BJ (cell line): ENCODE results near the gene PDLIM7. TPM values are rescaled to one million over a fixed set of nuclear protein-coding genes. Genes with fewer than 3 reads are reported as not detected.

Source experiments
- CTCF ChIA-PET: fragments of 350-600 bp; formaldehyde crosslinking; extraction: SDS; loops from one replicate; lab custom pipeline; 2021; ENCODE audit warnings: antibody characterized with exemption, inconsistent platforms; lab: Yijun Ruan, JAX
- POLR2A ChIA-PET: fragments of 300-600 bp; sonication (Branson Sonifier 250); formaldehyde crosslinking; extraction: SDS; loops from one replicate; lab custom pipeline; 2021; ENCODE audit warnings: antibody characterized with exemption; lab: Charles Lee
- DNase-seq: peaks from one replicate; pipeline ENCODE4 v3.0.0-alpha.2; 2011; ENCODE audit warnings: low read depth
- H3K27me3 ChIP-seq: 2 replicates; pipeline ENCODE4 v1.6.0; 2011; ENCODE audit warnings: low read length; ENCODE audit not compliant: control insufficient read depth, insufficient read depth
- H3K36me3 ChIP-seq: 2 replicates; pipeline ENCODE4 v1.5.1; 2011; ENCODE audit warnings: low read length; ENCODE audit not compliant: control insufficient read depth, insufficient read depth
- H3K4me3 ChIP-seq: 2 replicates; pipeline ENCODE4 v1.5.1; 2011; ENCODE audit warnings: low read depth, mild to moderate bottlenecking, control low read depth, low read length
- polyA plus RNA-seq: library from polyadenylated mRNA; depleted of rRNA; stranded (reverse); fragments of >200 nt; gene quantifications from 2 replicates; pipeline ENCODE4 v1.2.3, GENCODE V29; 2011
- TF ChIP-seq, protein P1 (sequence below): IDR thresholded peaks from 2 replicates; pipeline ENCODE4 v1.5.1; 2011; ENCODE audit warnings: low read depth, mild to moderate bottlenecking, control low read depth, inconsistent platforms, low read length, moderate library complexity; ENCODE audit not compliant: insufficient read depth

PDLIM7 gene
- polyA plus RNA-seq, 1 experiment: 624 TPM

DNA sequence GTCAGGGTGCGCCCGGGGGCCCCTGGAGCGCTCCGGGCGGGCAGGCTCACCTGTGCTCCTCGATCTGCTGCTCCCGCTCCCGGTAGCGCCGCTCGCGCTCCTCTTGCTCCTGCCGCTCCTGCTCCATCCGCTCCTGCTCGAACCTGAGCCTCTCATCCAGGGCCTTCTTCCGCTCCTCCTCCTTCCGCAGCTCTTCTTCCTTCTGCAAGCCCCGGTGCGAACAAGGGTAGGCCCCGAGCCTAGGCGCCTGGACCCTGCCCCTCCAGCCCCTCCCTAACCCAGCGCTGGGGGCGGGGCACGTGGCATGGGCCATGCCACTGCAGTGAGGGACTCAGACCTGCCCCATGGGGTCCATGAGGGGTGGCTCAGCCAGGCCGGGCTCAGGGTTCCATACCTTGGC is 30.5 kb downstream of the PDLIM7 start:
- H3K27me3 ChIP-seq: no peaks in the 10 kb centered on the region
- H3K36me3 ChIP-seq: peaks cover 37% of the 10 kb centered on the region
- ChIA-PET CTCF (interaction anchor here (0.6 to 6.3 kb wide), 4 partner anchors 9 to 19 kb away, joined by 3 to 35 read pairs (median 19); no protein-coding TSS in a partner anchor), POLR2A (no interaction called here)
- no peak overlapping the region for H3K4me3 ChIP-seq
- TF ChIP-seq, protein P1, sequence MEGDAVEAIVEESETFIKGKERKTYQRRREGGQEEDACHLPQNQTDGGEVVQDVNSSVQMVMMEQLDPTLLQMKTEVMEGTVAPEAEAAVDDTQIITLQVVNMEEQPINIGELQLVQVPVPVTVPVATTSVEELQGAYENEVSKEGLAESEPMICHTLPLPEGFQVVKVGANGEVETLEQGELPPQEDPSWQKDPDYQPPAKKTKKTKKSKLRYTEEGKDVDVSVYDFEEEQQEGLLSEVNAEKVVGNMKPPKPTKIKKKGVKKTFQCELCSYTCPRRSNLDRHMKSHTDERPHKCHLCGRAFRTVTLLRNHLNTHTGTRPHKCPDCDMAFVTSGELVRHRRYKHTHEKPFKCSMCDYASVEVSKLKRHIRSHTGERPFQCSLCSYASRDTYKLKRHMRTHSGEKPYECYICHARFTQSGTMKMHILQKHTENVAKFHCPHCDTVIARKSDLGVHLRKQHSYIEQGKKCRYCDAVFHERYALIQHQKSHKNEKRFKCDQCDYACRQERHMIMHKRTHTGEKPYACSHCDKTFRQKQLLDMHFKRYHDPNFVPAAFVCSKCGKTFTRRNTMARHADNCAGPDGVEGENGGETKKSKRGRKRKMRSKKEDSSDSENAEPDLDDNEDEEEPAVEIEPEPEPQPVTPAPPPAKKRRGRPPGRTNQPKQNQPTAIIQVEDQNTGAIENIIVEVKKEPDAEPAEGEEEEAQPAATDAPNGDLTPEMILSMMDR: no peak
- no peak for DNase-seq

DNA sequence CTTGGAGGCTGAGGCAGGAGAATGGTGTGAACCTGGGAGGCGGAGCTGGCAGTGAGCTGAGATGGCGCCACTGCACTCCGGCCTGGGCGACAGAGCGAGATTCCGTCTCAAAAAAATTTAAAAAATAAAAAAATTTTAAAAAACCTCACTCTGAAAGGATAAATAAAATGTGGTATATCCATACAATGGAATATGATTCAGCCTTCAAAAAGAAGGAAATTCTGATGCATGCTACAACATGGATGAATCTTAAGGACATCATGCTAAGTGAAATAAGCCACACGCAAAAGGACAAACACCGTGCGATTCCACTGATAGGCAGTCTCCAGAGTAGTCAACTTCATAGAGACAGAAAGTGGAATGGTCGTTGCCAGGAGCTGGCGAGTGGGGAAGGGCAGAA is 32.4 kb downstream of the PDLIM7 start:
- TF ChIP-seq, protein P1: no peak
- no peak overlapping the region for H3K4me3 ChIP-seq
- ChIA-PET CTCF (interaction anchor here (1.5 to 4.1 kb wide), 2 partner anchors 8 to 10 kb away, joined by 5 to 13 read pairs; no protein-coding TSS in a partner anchor), POLR2A (no interaction called here)
- H3K27me3 ChIP-seq: no peaks in the 10 kb centered on the region
- peaks cover 36% of the 10 kb centered on the region for H3K36me3 ChIP-seq
- DNase-seq: no peak

DNA sequence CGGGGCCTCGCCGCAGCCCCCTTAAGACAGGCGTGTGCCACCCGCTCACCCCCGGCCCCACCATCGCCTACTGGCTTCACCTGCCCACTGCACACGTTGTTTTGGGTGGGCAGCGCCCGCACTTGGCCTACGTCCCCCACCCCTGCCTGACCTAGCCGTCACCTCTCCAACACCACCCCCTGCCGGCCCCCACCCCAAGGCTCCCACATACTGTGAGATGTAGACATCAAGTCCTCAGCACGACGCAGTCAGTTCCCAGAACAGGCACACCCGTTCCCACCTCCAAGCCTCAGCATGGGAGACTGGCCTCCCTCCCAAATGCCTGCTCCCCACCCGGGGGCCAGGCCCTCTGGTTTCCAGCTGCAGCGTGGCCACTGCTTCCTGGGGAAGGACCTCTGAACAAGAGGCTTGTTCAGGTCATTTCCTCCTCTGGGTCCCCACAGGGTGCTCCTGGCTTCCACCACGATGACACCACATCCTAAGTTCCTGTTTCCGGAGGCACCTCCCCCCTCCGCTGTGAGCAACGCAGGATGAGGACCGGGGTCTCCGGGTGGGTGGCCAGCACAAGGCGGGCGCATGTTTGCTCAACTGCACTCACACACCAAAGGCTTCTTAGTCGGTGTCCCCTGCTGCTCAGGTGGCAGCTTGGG is 35.3 kb downstream of the PDLIM7 start:
- Histone ChIP-seq H3K4me3 (no peak overlapping the region), H3K36me3 (peaks cover 49% of the 10 kb centered on the region), H3K27me3 (no peaks in the 10 kb centered on the region)
- no peak for DNase-seq
- ChIA-PET CTCF (interaction anchor here (1.8 kb wide), 1 partner anchor 33 kb away, joined by 8 read pairs; no protein-coding TSS in a partner anchor), POLR2A (no interaction called here)
- TF ChIP-seq, protein P1: no peak

DNA sequence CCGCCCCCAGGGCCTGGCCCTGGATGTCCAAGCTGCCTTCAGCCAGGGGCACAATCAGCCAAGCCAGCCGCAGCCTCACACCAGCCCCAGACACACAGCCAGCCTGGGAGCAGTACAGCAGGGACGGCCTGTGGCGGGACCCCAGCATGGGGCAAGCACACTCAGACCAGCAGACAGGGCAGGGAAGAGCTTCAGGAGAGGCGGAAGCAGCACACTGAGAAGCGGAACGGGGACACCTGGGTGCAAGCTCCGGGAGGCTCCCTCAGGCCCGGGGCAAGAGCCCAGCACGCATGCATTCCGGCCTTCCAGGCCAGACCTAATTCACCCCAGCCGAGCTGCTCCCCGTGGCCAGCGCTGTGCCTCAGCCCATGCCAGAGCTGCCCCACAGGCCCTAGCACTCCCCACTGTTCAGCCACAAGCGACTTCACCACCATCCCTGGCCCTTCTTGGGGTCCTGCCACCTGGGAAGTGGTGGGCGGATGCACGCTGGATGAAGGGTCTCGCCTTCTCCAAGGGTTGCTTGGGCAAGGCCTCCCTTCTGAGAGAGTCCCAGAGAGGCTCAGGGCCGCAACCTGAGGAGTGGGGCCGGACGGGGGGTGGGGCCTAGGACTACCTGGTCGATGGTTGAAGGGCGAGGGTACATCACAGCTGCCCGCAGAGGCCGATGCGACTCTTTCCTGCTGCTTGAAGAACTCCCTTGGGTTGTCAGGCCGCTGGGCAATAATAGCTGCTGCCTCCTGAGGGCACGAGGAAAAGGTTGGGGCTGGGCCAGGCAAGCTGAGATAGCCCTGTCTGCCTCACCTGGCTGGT is 37.4 kb downstream of the PDLIM7 start:
- Histone ChIP-seq H3K27me3 (no peaks in the 10 kb centered on the region), H3K36me3 (peaks cover 41% of the 10 kb centered on the region), H3K4me3 (no peak overlapping the region)
- TF ChIP-seq, protein P1: no peak
- CTCF ChIA-PET: interaction anchor here (1.1 to 18.6 kb wide), 4 partner anchors 12 to 70 kb away, joined by 4 to 352 read pairs (median 44); partner anchors contain the start of genes F12, PDLIM7 and PFN3
- POLR2A ChIA-PET: no interaction called here
- no peak for DNase-seq

DNA sequence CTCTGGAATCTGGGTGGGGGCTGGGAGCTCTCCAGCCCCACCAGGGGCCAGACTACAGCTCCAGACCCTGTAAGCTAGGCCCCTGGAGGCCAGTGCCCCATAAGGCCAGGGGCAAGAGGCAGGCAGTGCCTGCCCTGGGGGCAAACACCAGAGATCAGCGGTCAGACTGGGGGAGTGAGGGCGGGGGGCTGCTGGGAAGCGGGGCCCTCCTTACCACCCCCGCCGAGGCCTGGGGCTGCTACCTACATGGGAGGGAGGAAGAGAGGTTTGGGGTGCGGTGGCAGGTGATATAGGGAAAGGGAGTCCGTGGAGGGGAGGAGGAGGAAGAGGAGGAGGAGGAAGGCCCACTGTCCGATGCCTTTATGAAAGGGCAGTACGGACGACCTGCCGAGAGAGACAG is 38.0 kb downstream of the PDLIM7 start:
- Histone ChIP-seq H3K27me3 (no peaks in the 10 kb centered on the region), H3K36me3 (peaks cover 41% of the 10 kb centered on the region), H3K4me3 (no peak overlapping the region)
- CTCF ChIA-PET: interaction anchor here (1.7 to 18.6 kb wide), 3 partner anchors 37 to 70 kb away, joined by 4 to 352 read pairs (median 82); partner anchors contain the start of genes F12, PDLIM7 and PFN3
- DNase-seq: no peak
- TF ChIP-seq, protein P1: no peak
- POLR2A ChIA-PET: no interaction called here
